Measurements from ENCODE around the gene CREBBP.

CREBBP gene

GRCh38 chr16:3701531-3701930, 179.0 kb downstream of the CREBBP start:
- DNase-seq (ENCODE audit: low spot score in 2 of 2) (no peak), ATAC-seq (no peak)
- H3K36me3 Mint-ChIP-seq: peaks cover 22% of the 10 kb centered on the region
- no peaks in the 10 kb centered on the region for H3K9me3 Mint-ChIP-seq
- no peaks in the 10 kb centered on the region for H3K4me1 Mint-ChIP-seq
- no peak overlapping the region for H3K4me3 Mint-ChIP-seq
- H3K27ac Mint-ChIP-seq: no peak overlapping the region

DNA sequence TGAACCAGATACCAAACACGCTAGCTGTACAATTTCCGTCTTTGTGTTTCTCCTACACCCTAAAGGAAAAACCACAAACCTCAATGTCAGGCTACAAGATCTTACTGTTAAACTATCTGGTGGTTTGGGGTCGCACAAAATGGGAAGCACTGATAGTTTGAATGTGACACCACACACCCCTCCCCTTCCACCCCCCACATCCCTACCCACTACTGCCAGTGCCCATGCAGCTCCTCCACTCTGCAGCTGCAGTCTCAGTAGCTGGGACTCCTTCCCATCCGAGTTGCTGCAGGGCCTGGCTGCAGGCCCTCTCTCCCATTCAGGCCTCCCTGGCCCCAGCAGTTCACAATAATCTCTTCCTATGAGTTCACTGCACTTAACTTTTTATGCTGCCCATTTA, 181.6 kb downstream of the CREBBP start:
- H3K36me3 Mint-ChIP-seq: peaks cover 13% of the 10 kb centered on the region
- DNase-seq (ENCODE audit: low spot score in 2 of 2) (no peak), ATAC-seq (no peak)
- no peaks in the 10 kb centered on the region for H3K4me1 Mint-ChIP-seq
- no peak overlapping the region for H3K4me3 Mint-ChIP-seq
- no peaks in the 10 kb centered on the region for H3K9me3 Mint-ChIP-seq
- H3K27ac Mint-ChIP-seq: no peak overlapping the region

GRCh38 chr16:3696425-3697218, 183.9 kb downstream of the CREBBP start:
- DNase-seq (ENCODE audit: low spot score in 2 of 2) (no peak), ATAC-seq (no peak)
- Mint-ChIP-seq H3K4me3 (no peak overlapping the region), H3K4me1 (no peaks in the 10 kb centered on the region), H3K36me3 (peaks cover 5% of the 10 kb centered on the region), H3K27ac (no peak overlapping the region), H3K9me3 (no peaks in the 10 kb centered on the region)

- Mint-ChIP-seq H3K9me3 (no peaks in the 10 kb centered on the region), H3K27ac (peak overlapping the region; percentile 18), H3K4me1 (peaks cover 2% of the 10 kb centered on the region), H3K36me3 (peaks cover 7% of the 10 kb centered on the region), H3K4me3 (no peak overlapping the region)
- DNase-seq (ENCODE audit: low spot score in 2 of 2): no peak
- ATAC-seq: no peak
Observed at GRCh38 chr16:3695610-3696369, 184.7 kb downstream of the CREBBP start.

DNA sequence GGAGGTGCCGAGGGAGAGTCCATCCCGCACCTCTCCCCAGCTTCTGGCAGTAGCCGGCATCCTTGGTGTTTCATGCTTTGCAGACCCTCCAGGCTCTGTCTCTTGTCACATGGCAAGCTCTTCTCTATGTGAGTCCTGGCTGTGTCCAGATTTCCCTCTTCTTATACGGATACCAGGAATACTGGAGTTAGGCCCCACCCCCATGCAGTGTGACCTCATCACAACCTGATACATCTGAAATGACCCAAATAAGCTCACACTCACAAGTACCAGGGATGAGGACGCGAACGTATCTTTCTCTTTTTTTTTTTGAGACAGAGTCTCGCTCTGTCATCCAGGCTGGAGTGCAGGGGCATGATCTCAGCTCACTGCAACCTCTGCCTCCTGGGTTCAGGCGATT, 186.5 kb downstream of the CREBBP start:
- ATAC-seq: no peak
- Mint-ChIP-seq H3K27ac (no peak overlapping the region), H3K4me1 (peaks cover 10% of the 10 kb centered on the region), H3K4me3 (no peak overlapping the region), H3K9me3 (no peaks in the 10 kb centered on the region), H3K36me3 (peaks cover 24% of the 10 kb centered on the region)
- DNase-seq (ENCODE audit: low spot score in 2 of 2): no peak

DNA sequence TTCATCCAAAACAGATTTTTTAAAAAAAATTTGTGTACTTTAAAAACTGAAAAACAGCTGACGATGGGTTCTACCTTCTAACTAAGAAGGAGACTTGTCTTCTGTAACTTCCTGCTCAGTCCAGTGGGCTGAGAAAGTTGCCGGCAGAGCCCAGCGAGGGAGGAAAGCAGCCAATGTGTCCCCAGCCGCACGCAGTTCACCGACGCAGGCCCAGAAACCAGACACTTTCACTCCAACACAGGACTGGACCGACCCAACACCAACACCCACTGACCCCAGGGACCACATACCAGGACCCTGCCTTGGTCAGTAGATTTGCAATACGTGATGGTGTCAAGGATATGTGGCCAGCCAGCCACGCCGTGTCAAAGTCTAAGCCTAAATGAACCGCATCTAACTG, 188.8 kb downstream of the CREBBP start:
- Mint-ChIP-seq H3K36me3 (peaks cover 46% of the 10 kb centered on the region), H3K27ac (no peak overlapping the region), H3K4me1 (peaks cover 10% of the 10 kb centered on the region), H3K9me3 (no peaks in the 10 kb centered on the region), H3K4me3 (no peak overlapping the region)
- DNase-seq (ENCODE audit: low spot score in 2 of 2) (no peak), ATAC-seq (no peak)

- Mint-ChIP-seq H3K4me3 (peak overlapping the region; percentile 37), H3K9me3 (no peaks in the 10 kb centered on the region), H3K36me3 (peaks cover 53% of the 10 kb centered on the region), H3K27ac (peak overlapping the region; percentile 79), H3K4me1 (peaks cover 10% of the 10 kb centered on the region)
- DNase-seq (ENCODE audit: low spot score in 2 of 2): no peak
- no peak for ATAC-seq
Observed at GRCh38 chr16:3690980-3691720, 189.4 kb downstream of the CREBBP start.

- no peaks in the 10 kb centered on the region for H3K9me3 Mint-ChIP-seq
Observed at GRCh38 chr16:3690470-3690928, 190.0 kb downstream of the CREBBP start.

DNA sequence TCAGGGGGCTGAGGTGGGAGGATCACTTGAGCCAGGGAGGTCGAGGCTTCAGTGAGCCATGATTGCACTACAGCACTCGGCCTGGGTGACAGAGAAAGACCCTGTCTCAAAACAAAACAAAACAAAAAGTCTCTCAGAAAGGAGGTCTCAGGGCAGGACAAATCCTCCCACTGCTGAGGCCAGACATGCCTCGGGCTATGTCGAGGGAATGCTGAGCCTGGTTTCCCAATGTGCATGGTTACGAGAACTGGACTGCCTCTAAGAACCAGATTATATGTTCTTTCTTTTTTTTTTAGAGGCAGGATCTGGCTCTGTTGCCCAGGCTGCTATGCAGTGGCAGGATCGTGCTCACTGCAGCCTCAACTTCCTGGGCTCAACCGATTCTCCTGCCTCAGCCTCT, 190.8 kb downstream of the CREBBP start:
- H3K36me3 Mint-ChIP-seq: peaks cover 62% of the 10 kb centered on the region

More at GRCh38 chr16:3690470-3690928, 190.0 kb downstream of the CREBBP start:
- H3K4me3 Mint-ChIP-seq: peak overlapping the region; percentile 37
- H3K36me3 Mint-ChIP-seq: peaks cover 59% of the 10 kb centered on the region
- ATAC-seq (peak; percentile 98), DNase-seq (ENCODE audit: low spot score in 2 of 2) (peak; percentile 72 to 89)
- H3K27ac Mint-ChIP-seq: peak overlapping the region; percentile 79
- peaks cover 10% of the 10 kb centered on the region for H3K4me1 Mint-ChIP-seq

DNA sequence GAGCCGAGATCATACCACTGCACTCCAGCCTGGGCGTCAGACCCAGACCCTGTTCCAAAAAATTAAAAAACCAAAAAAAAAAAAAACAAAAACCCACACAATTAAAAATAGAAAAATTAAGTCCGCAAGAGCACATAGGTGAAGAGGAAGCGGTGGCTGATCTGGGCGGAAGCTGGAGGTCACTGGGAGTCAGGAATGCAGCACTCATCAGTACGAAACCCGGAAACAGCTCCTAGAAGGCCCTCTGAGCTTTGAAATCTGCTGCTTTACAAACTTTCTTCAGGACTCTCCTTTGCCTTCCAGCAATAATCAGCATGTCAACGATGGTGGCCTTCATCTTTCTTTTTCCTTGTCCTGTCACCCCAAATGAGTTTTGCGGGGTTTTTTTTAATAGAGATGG, 192.7 kb downstream of the CREBBP start:
- H3K27ac Mint-ChIP-seq: peak overlapping the region; percentile 8
- no peaks in the 10 kb centered on the region for H3K9me3 Mint-ChIP-seq
- ATAC-seq (no peak), DNase-seq (ENCODE audit: low spot score in 2 of 2) (no peak)
- H3K4me3 Mint-ChIP-seq: no peak overlapping the region
- H3K36me3 Mint-ChIP-seq: peaks cover 80% of the 10 kb centered on the region
- peaks cover 10% of the 10 kb centered on the region for H3K4me1 Mint-ChIP-seq

More for the DNA sequence above, 190.8 kb downstream of the CREBBP start:
- Mint-ChIP-seq H3K4me1 (peaks cover 10% of the 10 kb centered on the region), H3K9me3 (no peaks in the 10 kb centered on the region), H3K4me3 (no peak overlapping the region), H3K27ac (no peak overlapping the region)
- ATAC-seq: no peak
- no peak for DNase-seq (ENCODE audit: low spot score in 2 of 2)

GRCh38 chr16:3687021-3687420, 193.5 kb downstream of the CREBBP start:
- Mint-ChIP-seq H3K27ac (no peak overlapping the region), H3K36me3 (peaks cover 87% of the 10 kb centered on the region), H3K4me3 (no peak overlapping the region), H3K4me1 (peaks cover 10% of the 10 kb centered on the region), H3K9me3 (no peaks in the 10 kb centered on the region)
- DNase-seq (ENCODE audit: low spot score in 2 of 2) (no peak), ATAC-seq (no peak)

DNA sequence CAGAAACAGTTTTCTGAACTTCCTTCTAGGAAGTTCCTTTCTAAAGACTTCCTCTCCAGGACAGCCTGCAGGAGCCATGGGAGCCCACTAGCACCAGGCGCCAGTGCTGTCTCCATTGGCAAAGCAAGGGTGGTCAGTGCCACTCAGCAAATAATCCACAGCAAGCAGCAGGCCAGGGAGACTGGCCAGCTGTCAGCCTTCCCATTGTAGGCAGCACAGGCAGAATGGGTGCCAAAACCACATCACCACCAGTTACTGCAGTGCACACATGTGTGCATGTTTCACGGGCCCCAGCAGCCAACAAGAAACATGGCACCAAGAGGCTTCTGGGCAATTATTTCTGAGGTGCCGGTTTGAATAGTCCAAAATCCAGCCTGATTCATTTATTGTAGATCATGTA, 199.3 kb downstream of the CREBBP start:
- no peak overlapping the region for H3K27ac Mint-ChIP-seq

DNA sequence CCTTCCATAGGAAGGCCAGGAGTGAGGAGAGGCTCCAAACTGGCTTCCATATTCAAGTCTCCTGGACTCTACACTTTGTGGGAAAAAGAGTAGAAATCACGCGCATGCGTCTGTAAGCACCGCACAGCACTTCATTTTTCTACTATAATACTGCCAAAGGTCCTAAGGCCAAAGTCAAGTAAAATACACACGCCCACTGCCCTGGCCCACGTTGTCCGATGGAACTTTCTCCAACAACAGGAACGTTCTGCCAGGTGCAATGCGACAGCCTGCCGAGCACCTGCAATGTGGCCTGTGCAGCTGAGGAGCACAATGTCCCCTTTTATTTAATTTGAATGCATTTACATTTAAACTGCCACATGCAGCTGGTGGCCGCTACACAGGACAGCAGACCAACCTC, 202.5 kb downstream of the CREBBP start:
- H3K4me3 Mint-ChIP-seq: no peak overlapping the region
- ATAC-seq (no peak), DNase-seq (ENCODE audit: low spot score in 2 of 2) (no peak)
- no peaks in the 10 kb centered on the region for H3K4me1 Mint-ChIP-seq
- H3K9me3 Mint-ChIP-seq: no peaks in the 10 kb centered on the region
- H3K27ac Mint-ChIP-seq: no peak overlapping the region
- peaks cover 91% of the 10 kb centered on the region for H3K36me3 Mint-ChIP-seq

More for the DNA sequence above, 199.3 kb downstream of the CREBBP start:
- Mint-ChIP-seq H3K36me3 (peaks cover 98% of the 10 kb centered on the region), H3K4me3 (no peak overlapping the region), H3K9me3 (no peaks in the 10 kb centered on the region), H3K4me1 (no peaks in the 10 kb centered on the region)
- DNase-seq (ENCODE audit: low spot score in 2 of 2) (no peak), ATAC-seq (no peak)

- no peak for DNase-seq (ENCODE audit: low spot score in 2 of 2)
- Mint-ChIP-seq H3K36me3 (peaks cover 87% of the 10 kb centered on the region), H3K4me3 (no peak overlapping the region), H3K27ac (no peak overlapping the region), H3K4me1 (peaks cover 5% of the 10 kb centered on the region), H3K9me3 (no peaks in the 10 kb centered on the region)
- no peak for ATAC-seq
Observed at GRCh38 chr16:3675601-3676130, 204.8 kb downstream of the CREBBP start.

Measured in stimulated activated effector memory CD8-positive, alpha-beta T cell treated with anti-CD3 and anti-CD28 coated beads, Interleukin-12 subunit alpha, Interleukin-12 subunit beta, amount 100 ng/mL, for 72 hours (primary cell).